OCI-LY1 (cell line): ENCODE data around the gene FAM20C.

ENCODE experiments used
- H2AFZ ChIP-seq: fragments of 200-600 bp; sonication (generic), shearing (Covaris generic); 2 replicates; pipeline ENCODE4 v1.6.0; 2014; ENCODE audit warnings: antibody characterized with exemption, mild to moderate bottlenecking, low read length
- H3F3A ChIP-seq: fragments of 200-600 bp; sonication (generic), shearing (Covaris generic); 2 replicates; pipeline ENCODE4 v1.6.0; 2014; ENCODE audit warnings: mild to moderate bottlenecking, antibody characterized with exemption, low read length, moderate library complexity; ENCODE audit not compliant: insufficient read depth
- H3K27ac ChIP-seq: fragments of 200-600 bp; sonication (generic); 2 replicates; pipeline ENCODE4 v1.5.1; 2014; ENCODE audit warnings: low read length, mixed run types, mild to moderate bottlenecking, low read depth; ENCODE audit not compliant: poor library complexity, severe bottlenecking
- H3K27me3 ChIP-seq: fragments of 200-600 bp; sonication (generic); 2 replicates; pipeline ENCODE4 v1.6.0; 2014; ENCODE audit warnings: antibody characterized with exemption, mild to moderate bottlenecking, low read length, moderate library complexity; ENCODE audit not compliant: insufficient read depth
- H3K36me3 ChIP-seq: fragments of 200-600 bp; sonication (generic); 2 replicates; pipeline ENCODE4 v1.6.1; 2014; ENCODE audit warnings: mild to moderate bottlenecking, antibody characterized with exemption, low read length, moderate library complexity, mixed read lengths; ENCODE audit not compliant: insufficient read depth
- H3K4me1 ChIP-seq: fragments of 200-600 bp; sonication (generic); 2 replicates; pipeline ENCODE4 v1.5.1; 2014; ENCODE audit warnings: mild to moderate bottlenecking, low read length, moderate library complexity; ENCODE audit not compliant: insufficient read depth, severe bottlenecking
- H3K4me2 ChIP-seq: fragments of 200-600 bp; sonication (generic), shearing (Covaris generic); 2 replicates; pipeline ENCODE4 v1.6.1; 2014; ENCODE audit warnings: low read length
- H3K4me3 ChIP-seq: fragments of 200-600 bp; sonication (generic); 2 replicates; pipeline ENCODE4 v1.5.1; 2014; ENCODE audit warnings: low read length, low read depth, mild to moderate bottlenecking, mixed read lengths; ENCODE audit not compliant: poor library complexity, severe bottlenecking
- H3K79me2 ChIP-seq: fragments of 200-600 bp; shearing (Covaris generic); 2 replicates; pipeline ENCODE4 v1.6.1; 2016; ENCODE audit warnings: mixed run types, low read length, mixed read lengths; ENCODE audit not compliant: insufficient read depth
- H3K9ac ChIP-seq: fragments of 200-600 bp; sonication (generic), shearing (Covaris generic); 2 replicates; pipeline ENCODE4 v1.6.1; 2014; ENCODE audit warnings: mild to moderate bottlenecking, low read length, mixed read lengths
- H3K9me2 ChIP-seq: fragments of 200-600 bp; sonication (generic), shearing (Covaris generic); 2 replicates; pipeline ENCODE4 v1.6.1; 2014; ENCODE audit warnings: low read depth, mild to moderate bottlenecking, low read length, mixed read lengths
- H3K9me3 ChIP-seq: fragments of 200-600 bp; shearing (Covaris generic); 2 replicates; pipeline ENCODE4 v1.6.1; 2014; ENCODE audit warnings: low read length, mixed read lengths
- H4K20me1 ChIP-seq: fragments of 200-600 bp; sonication (generic), shearing (Covaris generic); 2 replicates; pipeline ENCODE4 v1.6.0; 2016; ENCODE audit warnings: mild to moderate bottlenecking, low read length; ENCODE audit not compliant: insufficient read depth
- CTCF ChIP-seq: fragments of 200-600 bp; sonication (generic), shearing (Covaris generic); IDR thresholded peaks from 2 replicates; pipeline ENCODE4 v1.5.1; 2017; ENCODE audit warnings: mild to moderate bottlenecking, antibody characterized with exemption, low read length, moderate library complexity, mixed read lengths
- EZH2 ChIP-seq: fragments of 200-600 bp; sonication (generic), shearing (Covaris generic); IDR thresholded peaks from 2 replicates; pipeline ENCODE4 v1.8.0; 2017; ENCODE audit warnings: borderline replicate concordance, mixed run types, mild to moderate bottlenecking, antibody characterized with exemption, low read length, moderate library complexity, mixed read lengths

FAM20C gene

GRCh38 chr7:254337-255037 lies 62.1 kb downstream of the FAM20C start:
- H2AFZ ChIP-seq, result no peak overlapping the region
- no peaks in the 10 kb centered on the region for H3K36me3 ChIP-seq
- no peaks in the 10 kb centered on the region for H3K4me1 ChIP-seq
- H4K20me1 ChIP-seq, result no peaks in the 10 kb centered on the region
- H3K4me3 ChIP-seq, result no peak overlapping the region
- no peak for TF ChIP-seq CTCF
- no peak for TF ChIP-seq EZH2
- no peak overlapping the region for H3K4me2 ChIP-seq
- no peaks in the 10 kb centered on the region for H3F3A ChIP-seq
- H3K79me2 ChIP-seq, result no peaks in the 10 kb centered on the region
- H3K27ac ChIP-seq, result no peak overlapping the region
- no peak overlapping the region for H3K9ac ChIP-seq
- no peaks in the 10 kb centered on the region for H3K9me3 ChIP-seq
- no peaks in the 10 kb centered on the region for H3K9me2 ChIP-seq
- no peaks in the 10 kb centered on the region for H3K27me3 ChIP-seq

GRCh38 chr7:255038-255435 lies 62.7 kb downstream of the FAM20C start:
- Histone ChIP-seq H3K27me3 (no peaks in the 10 kb centered on the region), H3K4me1 (no peaks in the 10 kb centered on the region), H3K27ac (no peak overlapping the region), H3K79me2 (no peaks in the 10 kb centered on the region), H3K9me2 (no peaks in the 10 kb centered on the region), H3F3A (no peaks in the 10 kb centered on the region), H3K9me3 (no peaks in the 10 kb centered on the region), H2AFZ (no peak overlapping the region), H3K9ac (no peak overlapping the region), H3K4me2 (no peak overlapping the region), H4K20me1 (no peaks in the 10 kb centered on the region), H3K4me3 (no peak overlapping the region), H3K36me3 (no peaks in the 10 kb centered on the region)
- TF ChIP-seq CTCF (no peak), EZH2 (no peak)

- H3K9me3 ChIP-seq, result no peaks in the 10 kb centered on the region
- no peak overlapping the region for H3K9ac ChIP-seq
- no peaks in the 10 kb centered on the region for H3K27me3 ChIP-seq
- TF ChIP-seq CTCF (no peak), EZH2 (no peak)
- no peak overlapping the region for H2AFZ ChIP-seq
- H3K9me2 ChIP-seq, result no peaks in the 10 kb centered on the region
- no peak overlapping the region for H3K4me2 ChIP-seq
- H3K4me3 ChIP-seq, result no peak overlapping the region
- no peaks in the 10 kb centered on the region for H4K20me1 ChIP-seq
- no peaks in the 10 kb centered on the region for H3K4me1 ChIP-seq
- no peak overlapping the region for H3K27ac ChIP-seq
- no peaks in the 10 kb centered on the region for H3K79me2 ChIP-seq
- H3F3A ChIP-seq, result no peaks in the 10 kb centered on the region
- H3K36me3 ChIP-seq, result no peaks in the 10 kb centered on the region
Observed at GRCh38 chr7:255721-256361, 63.5 kb downstream of the FAM20C start.
